Gastroesophageal sphincter (tissue), 4 donors: ENCODE results near the gene FSTL5. TPM values are rescaled to one million over a fixed set of nuclear protein-coding genes. Genes with fewer than 3 reads are reported as not detected.
"Not testable (repeated sequence)": the region's sequence is repeated elsewhere in the genome, so short reads cannot be mapped to it uniquely, and the experiment has no call there.

ENCODE experiments used
- ATAC-seq: fragments of 150-250 bp; one replicate; pipeline ENCODE4 v1.9.1; 2016; ENCODE audit warnings: mild to moderate bottlenecking, moderate library complexity
- H3K27ac ChIP-seq, 4 donors: fragments of 200-600 bp; sonication (generic) in 3 of 4; 1 replicate in 3 of 4; 2 replicates in 1 of 4; pipeline ENCODE4 v1.5.1; 2016 to 2019
- H3K27me3 ChIP-seq: fragments of 200-600 bp; sonication (generic); one replicate; pipeline ENCODE4 v1.5.1; 2019
- H3K36me3 ChIP-seq, 2 donors: fragments of 200-600 bp; sonication (generic); one replicate each; pipeline ENCODE4 v1.5.1; 2019; ENCODE audit warnings: control low read depth in 1 of 2
- H3K4me1 ChIP-seq, 3 donors: fragments of 200-600 bp; sonication (generic); 1 replicate in 2 of 3; 2 replicates in 1 of 3; pipeline ENCODE4 v1.5.1; 2016 to 2019; ENCODE audit warnings: control low read depth in 2 of 3
- H3K4me3 ChIP-seq, 2 donors: fragments of 200-600 bp; sonication (generic); one replicate each; pipeline ENCODE4 v1.5.1; 2019; ENCODE audit warnings: mild to moderate bottlenecking in 1 of 2, moderate library complexity in 1 of 2
- H3K9me3 ChIP-seq, 3 donors: fragments of 200-600 bp; sonication (generic); one replicate each; pipeline ENCODE4 v1.5.1; 2017 to 2019; ENCODE audit warnings: control low read depth in 2 of 3
- EP300 ChIP-seq: sonication (generic); formaldehyde crosslinking; IDR thresholded peaks from one replicate; pipeline ENCODE4 v1.6.1; 2017; ENCODE audit warnings: antibody characterized with exemption, mild to moderate bottlenecking
- POLR2A ChIP-seq, 2 donors: fragments of 450-650 bp; IDR thresholded peaks; one replicate each; pipeline ENCODE4 v1.6.1; 2017; ENCODE audit warnings: antibody characterized with exemption in 2 of 2, mild to moderate bottlenecking in 2 of 2, moderate library complexity in 1 of 2
- POLR2AphosphoS5 ChIP-seq: sonication (generic); formaldehyde crosslinking; IDR thresholded peaks from one replicate; pipeline ENCODE4 v1.6.1; 2017; ENCODE audit warnings: antibody characterized with exemption
- WGBS, 2 donors: methylation state at CpG; one replicate each; pipeline ENCODE4 v1.1.5; 2018; ENCODE audit warnings: low coverage in 1 of 2; 5-methylcytosine and 5-hydroxymethylcytosine counted together
- total RNA-seq, 4 donors: library from RNA; depleted of rRNA; stranded (reverse); fragments of >200 nt; gene quantifications; one replicate each; pipeline ENCODE4 v1.1.0, GENCODE V29; 2016
- TF ChIP-seq, protein P1 (sequence below), 4 experiments: fragments of 200-600 bp in 2 of 4; fragments of 450-650 bp in 2 of 4; sonication (generic) in 1 of 4; IDR thresholded peaks; one replicate each; pipeline ENCODE4 v1.5.1; 2017 to 2019; ENCODE audit warnings: antibody characterized with exemption in 4 of 4, mild to moderate bottlenecking in 2 of 4, moderate library complexity in 2 of 4

The FSTL5 gene
- total RNA-seq, 4 donors from 2014 or later, result 0.27 to 0.57 TPM; not detected in 2

DNA sequence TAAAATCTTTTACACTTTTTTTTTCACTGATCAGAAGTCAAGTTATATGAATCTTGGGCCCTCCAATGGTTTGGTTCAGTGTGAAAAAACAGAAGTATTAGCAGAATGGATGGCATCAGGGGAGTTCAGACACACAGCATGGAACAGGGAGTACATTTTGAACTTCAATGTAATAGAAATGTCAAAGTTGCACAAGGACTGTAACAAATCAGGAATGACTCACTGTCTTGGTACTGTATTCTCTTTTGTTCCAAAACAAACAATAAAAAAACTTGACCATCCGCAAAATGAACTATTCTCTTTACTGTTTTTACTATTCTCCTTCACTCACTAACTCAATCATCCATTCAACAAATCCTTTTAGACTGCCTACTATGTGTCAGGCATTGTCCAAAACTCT lies 401.0 kb downstream of the FSTL5 start:
- Histone ChIP-seq H3K36me3 (no peaks in the 10 kb centered on the region), H3K9me3 (no peaks in the 10 kb centered on the region), H3K4me1 (no peaks in the 10 kb centered on the region), H3K4me3 (no peak overlapping the region), H3K27ac (no peak overlapping the region), H3K27me3 (no peaks in the 10 kb centered on the region)
- TF ChIP-seq POLR2A (IDR thresholded peaks at IDR 0.05) (no peak), EP300 (no peak), POLR2AphosphoS5 (no peak)
- TF ChIP-seq, protein P1, sequence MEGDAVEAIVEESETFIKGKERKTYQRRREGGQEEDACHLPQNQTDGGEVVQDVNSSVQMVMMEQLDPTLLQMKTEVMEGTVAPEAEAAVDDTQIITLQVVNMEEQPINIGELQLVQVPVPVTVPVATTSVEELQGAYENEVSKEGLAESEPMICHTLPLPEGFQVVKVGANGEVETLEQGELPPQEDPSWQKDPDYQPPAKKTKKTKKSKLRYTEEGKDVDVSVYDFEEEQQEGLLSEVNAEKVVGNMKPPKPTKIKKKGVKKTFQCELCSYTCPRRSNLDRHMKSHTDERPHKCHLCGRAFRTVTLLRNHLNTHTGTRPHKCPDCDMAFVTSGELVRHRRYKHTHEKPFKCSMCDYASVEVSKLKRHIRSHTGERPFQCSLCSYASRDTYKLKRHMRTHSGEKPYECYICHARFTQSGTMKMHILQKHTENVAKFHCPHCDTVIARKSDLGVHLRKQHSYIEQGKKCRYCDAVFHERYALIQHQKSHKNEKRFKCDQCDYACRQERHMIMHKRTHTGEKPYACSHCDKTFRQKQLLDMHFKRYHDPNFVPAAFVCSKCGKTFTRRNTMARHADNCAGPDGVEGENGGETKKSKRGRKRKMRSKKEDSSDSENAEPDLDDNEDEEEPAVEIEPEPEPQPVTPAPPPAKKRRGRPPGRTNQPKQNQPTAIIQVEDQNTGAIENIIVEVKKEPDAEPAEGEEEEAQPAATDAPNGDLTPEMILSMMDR (IDR thresholded peaks at IDR 0.05), result no peak
- ATAC-seq, result no peak
- 69 to 100% methylated on average over 1 of the region's 1 CpG for WGBS, 2 donors

DNA sequence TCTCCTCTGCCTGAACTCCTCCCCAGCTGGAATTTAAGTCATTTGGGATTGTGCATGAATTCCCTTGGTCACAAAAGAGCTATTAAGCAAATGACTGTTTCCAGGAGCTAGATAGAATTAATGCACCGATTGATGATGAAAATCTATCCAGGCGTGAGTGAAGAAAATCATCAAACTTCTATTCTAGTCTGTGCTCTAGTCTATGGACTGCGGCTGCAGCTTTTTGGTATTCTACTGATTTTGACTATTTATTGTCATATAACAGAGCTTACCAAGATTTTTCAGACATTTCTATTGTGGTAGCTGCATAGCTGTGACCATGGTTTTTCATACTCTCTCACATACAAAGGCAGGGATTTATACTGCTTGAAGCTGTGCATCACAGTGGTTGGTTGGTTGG lies 403.8 kb downstream of the FSTL5 start:
- H3K4me1 ChIP-seq, result no peaks in the 10 kb centered on the region
- no peaks in the 10 kb centered on the region for H3K36me3 ChIP-seq
- H3K27ac ChIP-seq, result no peak overlapping the region
- WGBS, 2 donors, result 86% methylated on average over 3 of the region's 3 CpGs; no CpG with 5 or more reads in 1 of the 2 donors
- TF ChIP-seq POLR2AphosphoS5 (no peak), EP300 (no peak), POLR2A (IDR thresholded peaks at IDR 0.05) (no peak)
- TF ChIP-seq, protein P1 (IDR thresholded peaks at IDR 0.05), result no peak
- H3K27me3 ChIP-seq, result no peaks in the 10 kb centered on the region
- H3K4me3 ChIP-seq, result no peak overlapping the region
- H3K9me3 ChIP-seq, result no peaks in the 10 kb centered on the region
- ATAC-seq, result no peak

DNA sequence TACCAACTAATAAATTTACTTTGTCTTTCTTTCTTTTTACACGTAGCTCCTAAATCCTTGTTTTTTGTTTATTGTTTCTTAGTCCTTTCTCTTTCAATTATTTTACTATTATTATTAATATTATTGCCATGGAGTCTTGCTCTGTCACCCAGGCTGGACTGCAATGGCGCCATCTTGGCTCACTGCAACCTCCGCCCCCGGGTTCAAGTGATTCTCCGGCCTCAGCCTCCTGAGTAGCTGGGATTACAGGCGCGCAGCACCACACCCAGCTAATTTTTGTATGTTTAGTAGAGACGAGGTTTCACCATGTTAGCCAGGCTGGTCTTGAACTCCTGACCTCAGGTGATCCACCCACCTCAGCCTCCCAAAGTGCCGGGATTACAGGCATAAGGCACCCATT lies 405.4 kb downstream of the FSTL5 start:
- H3K27me3 ChIP-seq, H3K9me3 ChIP-seq, ATAC-seq, H3K36me3 ChIP-seq, H3K4me1 ChIP-seq, H3K4me3 ChIP-seq, H3K27ac ChIP-seq: not testable (repeated sequence)
- 79 to 90% methylated on average over 5 of the region's 9 CpGs for WGBS, 2 donors

DNA sequence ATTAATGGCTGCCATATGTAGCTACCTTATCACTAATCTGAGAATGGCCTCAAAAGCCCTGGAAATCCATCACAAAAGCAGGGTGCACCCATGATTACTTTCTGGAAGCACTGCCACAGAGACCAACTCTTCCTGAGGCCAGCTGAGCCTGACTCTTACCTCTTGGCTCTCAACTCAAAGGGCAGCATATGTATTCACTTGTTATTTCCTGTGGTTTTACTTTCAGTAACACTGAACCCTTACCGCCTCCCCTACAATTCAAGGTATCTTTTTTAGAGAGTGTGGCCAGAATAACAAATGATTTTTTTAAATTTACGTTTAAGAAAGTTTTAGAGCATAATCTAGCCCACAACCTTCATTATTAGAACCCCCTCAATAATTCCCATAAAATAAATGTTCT lies 434.9 kb downstream of the FSTL5 start:
- Histone ChIP-seq H3K27ac (no peak overlapping the region), H3K4me1 (no peaks in the 10 kb centered on the region), H3K4me3 (no peak overlapping the region), H3K9me3 (no peaks in the 10 kb centered on the region), H3K27me3 (no peaks in the 10 kb centered on the region), H3K36me3 (no peaks in the 10 kb centered on the region)
- ATAC-seq, result no peak
- 80 to 81% methylated on average over 2 of the region's 2 CpGs for WGBS, 2 donors
- TF ChIP-seq EP300 (no peak), POLR2AphosphoS5 (no peak), POLR2A (IDR thresholded peaks at IDR 0.05) (no peak)
- TF ChIP-seq, protein P1 (IDR thresholded peaks at IDR 0.05), result no peak

DNA sequence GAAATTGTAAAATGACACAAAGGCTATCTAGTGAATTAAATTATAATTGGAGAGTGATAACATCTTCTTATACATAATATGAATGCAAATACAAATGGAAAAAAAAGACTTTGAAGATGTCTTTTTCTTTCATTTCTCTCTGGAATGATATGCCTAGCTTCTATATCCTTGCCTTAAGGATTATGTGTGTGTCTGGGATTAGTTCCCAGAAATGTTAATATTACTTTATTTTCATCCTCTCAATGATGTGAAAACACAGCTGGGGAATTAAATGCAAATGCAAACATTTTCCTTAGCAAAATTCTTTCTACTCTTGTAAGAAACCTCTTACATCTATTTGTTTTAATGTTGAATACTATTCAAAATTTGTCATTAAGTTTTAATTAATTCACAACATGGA lies 441.9 kb downstream of the FSTL5 start:
- Histone ChIP-seq H3K27ac (no peak overlapping the region), H3K9me3 (no peaks in the 10 kb centered on the region), H3K4me3 (no peak overlapping the region), H3K27me3 (no peaks in the 10 kb centered on the region), H3K36me3 (no peaks in the 10 kb centered on the region), H3K4me1 (no peaks in the 10 kb centered on the region)
- TF ChIP-seq POLR2AphosphoS5, result no peak
- TF ChIP-seq POLR2A (IDR thresholded peaks at IDR 0.05), result no peak
- TF ChIP-seq, protein P1 (IDR thresholded peaks at IDR 0.05), result no peak
- TF ChIP-seq EP300, result no peak
- no peak for ATAC-seq

DNA sequence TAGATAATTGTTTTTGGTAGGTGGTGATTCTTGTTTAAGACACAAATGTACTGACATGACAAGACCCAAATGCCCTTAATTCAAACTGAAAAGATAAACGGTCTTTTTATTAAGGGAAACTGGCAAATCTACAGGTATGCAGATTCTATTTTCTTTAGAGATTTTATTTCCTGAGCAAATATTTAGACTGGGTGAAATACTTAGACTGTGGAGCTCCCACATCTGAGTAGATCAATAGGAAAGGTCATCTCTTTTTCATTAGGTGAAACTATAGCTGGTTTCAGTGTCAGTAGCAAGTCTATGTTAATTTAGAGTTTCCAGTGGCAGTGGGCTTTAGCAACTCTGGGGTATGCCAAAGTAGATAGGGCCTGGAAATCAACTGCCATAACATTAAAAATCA lies 446.7 kb downstream of the FSTL5 start:
- WGBS, 2 donors, result 79 to 88% methylated on average over 1 of the region's 1 CpG
- Histone ChIP-seq H3K27me3 (no peaks in the 10 kb centered on the region), H3K4me1 (no peaks in the 10 kb centered on the region), H3K36me3 (no peaks in the 10 kb centered on the region), H3K9me3 (no peaks in the 10 kb centered on the region), H3K27ac (no peak overlapping the region), H3K4me3 (no peak overlapping the region)
- TF ChIP-seq EP300 (no peak), POLR2A (IDR thresholded peaks at IDR 0.05) (no peak), POLR2AphosphoS5 (no peak)
- TF ChIP-seq, protein P1 (IDR thresholded peaks at IDR 0.05), result no peak
- ATAC-seq, result no peak
